ENCODE data around the gene DIP2B.
"Not testable (repeated sequence)": the region's sequence is repeated elsewhere in the genome, so short reads cannot be mapped to it uniquely, and the experiment has no call there.

The DIP2B gene

GRCh38 chr12:50521781-50522180 is 17.0 kb downstream of the DIP2B start:
- H3K27me3 ChIP-seq (ENCODE audit: control insufficient read depth, insufficient read depth, low read length): not testable (repeated sequence)

GRCh38 chr12:50523772-50524171 is 19.0 kb downstream of the DIP2B start:
- H3K4me3 ChIP-seq (ENCODE audit: low read length): no peak overlapping the region
- no peaks in the 10 kb centered on the region for H3K36me3 ChIP-seq (ENCODE audit: control insufficient read depth, low read depth, low read length)
- H3K4me1 ChIP-seq (ENCODE audit: control insufficient read depth, low read depth, low read length): peaks cover 4% of the 10 kb centered on the region
- H3K9ac ChIP-seq (ENCODE audit: low read length): no peak overlapping the region
- H3K9me3 ChIP-seq (ENCODE audit: control insufficient read depth, low read depth, low read length): no peaks in the 10 kb centered on the region
- no peaks in the 10 kb centered on the region for H3K27me3 ChIP-seq (ENCODE audit: control insufficient read depth, insufficient read depth, low read length)
- no peak overlapping the region for H3K27ac ChIP-seq (ENCODE audit: low read length)

More at GRCh38 chr12:50521781-50522180, 17.0 kb downstream of the DIP2B start:
- H3K4me3 ChIP-seq (ENCODE audit: low read length); H3K9ac ChIP-seq (ENCODE audit: low read length); H3K9me3 ChIP-seq (ENCODE audit: control insufficient read depth, low read depth, low read length); H3K4me1 ChIP-seq (ENCODE audit: control insufficient read depth, low read depth, low read length); H3K27ac ChIP-seq (ENCODE audit: low read length); H3K36me3 ChIP-seq (ENCODE audit: control insufficient read depth, low read depth, low read length): not testable (repeated sequence)

GRCh38 chr12:50524621-50525020 is 19.8 kb downstream of the DIP2B start:
- H3K4me3 ChIP-seq (ENCODE audit: low read length): no peak overlapping the region
- peaks cover 4% of the 10 kb centered on the region for H3K4me1 ChIP-seq (ENCODE audit: control insufficient read depth, low read depth, low read length)
- no peaks in the 10 kb centered on the region for H3K36me3 ChIP-seq (ENCODE audit: control insufficient read depth, low read depth, low read length)
- H3K9me3 ChIP-seq (ENCODE audit: control insufficient read depth, low read depth, low read length): no peaks in the 10 kb centered on the region
- H3K27me3 ChIP-seq (ENCODE audit: control insufficient read depth, insufficient read depth, low read length): no peaks in the 10 kb centered on the region
- no peak overlapping the region for H3K9ac ChIP-seq (ENCODE audit: low read length)
- H3K27ac ChIP-seq (ENCODE audit: low read length): no peak overlapping the region

GRCh38 chr12:50525422-50525821 is 20.6 kb downstream of the DIP2B start:
- Histone ChIP-seq H3K9me3 (ENCODE audit: control insufficient read depth, low read depth, low read length) (no peaks in the 10 kb centered on the region), H3K4me1 (ENCODE audit: control insufficient read depth, low read depth, low read length) (peaks cover 4% of the 10 kb centered on the region), H3K9ac (ENCODE audit: low read length) (no peak overlapping the region), H3K4me3 (ENCODE audit: low read length) (no peak overlapping the region), H3K27ac (ENCODE audit: low read length) (no peak overlapping the region), H3K27me3 (ENCODE audit: control insufficient read depth, insufficient read depth, low read length) (no peaks in the 10 kb centered on the region), H3K36me3 (ENCODE audit: control insufficient read depth, low read depth, low read length) (no peaks in the 10 kb centered on the region)

GRCh38 chr12:50527359-50527726 is 22.6 kb downstream of the DIP2B start:
- no peaks in the 10 kb centered on the region for H3K27me3 ChIP-seq (ENCODE audit: control insufficient read depth, insufficient read depth, low read length)
- peaks cover 4% of the 10 kb centered on the region for H3K4me1 ChIP-seq (ENCODE audit: control insufficient read depth, low read depth, low read length)
- H3K9ac ChIP-seq (ENCODE audit: low read length): no peak overlapping the region
- H3K27ac ChIP-seq (ENCODE audit: low read length): no peak overlapping the region
- no peaks in the 10 kb centered on the region for H3K36me3 ChIP-seq (ENCODE audit: control insufficient read depth, low read depth, low read length)
- no peak overlapping the region for H3K4me3 ChIP-seq (ENCODE audit: low read length)
- no peaks in the 10 kb centered on the region for H3K9me3 ChIP-seq (ENCODE audit: control insufficient read depth, low read depth, low read length)

GRCh38 chr12:50528800-50529199 is 24.0 kb downstream of the DIP2B start:
- Histone ChIP-seq H3K27ac (ENCODE audit: low read length) (no peak overlapping the region), H3K27me3 (ENCODE audit: control insufficient read depth, insufficient read depth, low read length) (no peaks in the 10 kb centered on the region), H3K36me3 (ENCODE audit: control insufficient read depth, low read depth, low read length) (no peaks in the 10 kb centered on the region), H3K9ac (ENCODE audit: low read length) (no peak overlapping the region), H3K4me1 (ENCODE audit: control insufficient read depth, low read depth, low read length) (peaks cover 4% of the 10 kb centered on the region), H3K4me3 (ENCODE audit: low read length) (no peak overlapping the region), H3K9me3 (ENCODE audit: control insufficient read depth, low read depth, low read length) (no peaks in the 10 kb centered on the region)

GRCh38 chr12:50529345-50529744 is 24.6 kb downstream of the DIP2B start:
- H3K36me3 ChIP-seq (ENCODE audit: control insufficient read depth, low read depth, low read length): no peaks in the 10 kb centered on the region
- no peak overlapping the region for H3K9ac ChIP-seq (ENCODE audit: low read length)
- no peak overlapping the region for H3K27ac ChIP-seq (ENCODE audit: low read length)
- H3K9me3 ChIP-seq (ENCODE audit: control insufficient read depth, low read depth, low read length): no peaks in the 10 kb centered on the region
- no peaks in the 10 kb centered on the region for H3K27me3 ChIP-seq (ENCODE audit: control insufficient read depth, insufficient read depth, low read length)
- peaks cover 4% of the 10 kb centered on the region for H3K4me1 ChIP-seq (ENCODE audit: control insufficient read depth, low read depth, low read length)
- H3K4me3 ChIP-seq (ENCODE audit: low read length): no peak overlapping the region

- Histone ChIP-seq H3K4me1 (ENCODE audit: control insufficient read depth, low read depth, low read length) (peaks cover 4% of the 10 kb centered on the region), H3K9me3 (ENCODE audit: control insufficient read depth, low read depth, low read length) (no peaks in the 10 kb centered on the region), H3K4me3 (ENCODE audit: low read length) (no peak overlapping the region), H3K9ac (ENCODE audit: low read length) (no peak overlapping the region), H3K36me3 (ENCODE audit: control insufficient read depth, low read depth, low read length) (no peaks in the 10 kb centered on the region), H3K27ac (ENCODE audit: low read length) (no peak overlapping the region), H3K27me3 (ENCODE audit: control insufficient read depth, insufficient read depth, low read length) (no peaks in the 10 kb centered on the region)
Observed at GRCh38 chr12:50530532-50530931, 25.7 kb downstream of the DIP2B start.

- H3K27me3 ChIP-seq (ENCODE audit: control insufficient read depth, insufficient read depth, low read length): no peaks in the 10 kb centered on the region
- H3K27ac ChIP-seq (ENCODE audit: low read length): no peak overlapping the region
- no peaks in the 10 kb centered on the region for H3K9me3 ChIP-seq (ENCODE audit: control insufficient read depth, low read depth, low read length)
- H3K36me3 ChIP-seq (ENCODE audit: control insufficient read depth, low read depth, low read length): no peaks in the 10 kb centered on the region
- no peak overlapping the region for H3K9ac ChIP-seq (ENCODE audit: low read length)
- H3K4me1 ChIP-seq (ENCODE audit: control insufficient read depth, low read depth, low read length): peaks cover 8% of the 10 kb centered on the region
- no peak overlapping the region for H3K4me3 ChIP-seq (ENCODE audit: low read length)
Observed at GRCh38 chr12:50533203-50533584, 28.4 kb downstream of the DIP2B start.

- Histone ChIP-seq H3K9ac (ENCODE audit: low read length) (no peak overlapping the region), H3K27me3 (ENCODE audit: control insufficient read depth, insufficient read depth, low read length) (no peaks in the 10 kb centered on the region), H3K36me3 (ENCODE audit: control insufficient read depth, low read depth, low read length) (no peaks in the 10 kb centered on the region), H3K27ac (ENCODE audit: low read length) (no peak overlapping the region), H3K4me3 (ENCODE audit: low read length) (no peak overlapping the region), H3K9me3 (ENCODE audit: control insufficient read depth, low read depth, low read length) (no peaks in the 10 kb centered on the region), H3K4me1 (ENCODE audit: control insufficient read depth, low read depth, low read length) (peaks cover 13% of the 10 kb centered on the region)
Observed at GRCh38 chr12:50533971-50534370, 29.2 kb downstream of the DIP2B start.

- H3K9me3 ChIP-seq (ENCODE audit: control insufficient read depth, low read depth, low read length): no peaks in the 10 kb centered on the region
- no peak overlapping the region for H3K27ac ChIP-seq (ENCODE audit: low read length)
- no peaks in the 10 kb centered on the region for H3K27me3 ChIP-seq (ENCODE audit: control insufficient read depth, insufficient read depth, low read length)
- H3K9ac ChIP-seq (ENCODE audit: low read length): no peak overlapping the region
- peaks cover 17% of the 10 kb centered on the region for H3K4me1 ChIP-seq (ENCODE audit: control insufficient read depth, low read depth, low read length)
- H3K4me3 ChIP-seq (ENCODE audit: low read length): no peak overlapping the region
- H3K36me3 ChIP-seq (ENCODE audit: control insufficient read depth, low read depth, low read length): no peaks in the 10 kb centered on the region
Observed at GRCh38 chr12:50536831-50537537, 32.2 kb downstream of the DIP2B start.

GRCh38 chr12:50537538-50537919 is 32.7 kb downstream of the DIP2B start:
- H3K9ac ChIP-seq (ENCODE audit: low read length): no peak overlapping the region
- no peak overlapping the region for H3K4me3 ChIP-seq (ENCODE audit: low read length)
- no peaks in the 10 kb centered on the region for H3K36me3 ChIP-seq (ENCODE audit: control insufficient read depth, low read depth, low read length)
- peaks cover 17% of the 10 kb centered on the region for H3K4me1 ChIP-seq (ENCODE audit: control insufficient read depth, low read depth, low read length)
- H3K27ac ChIP-seq (ENCODE audit: low read length): no peak overlapping the region
- H3K27me3 ChIP-seq (ENCODE audit: control insufficient read depth, insufficient read depth, low read length): no peaks in the 10 kb centered on the region
- no peaks in the 10 kb centered on the region for H3K9me3 ChIP-seq (ENCODE audit: control insufficient read depth, low read depth, low read length)
